NT2/D1 (cell line): ENCODE data around the gene KIF18A.

Experiments used
- SUZ12 ChIP-seq: IDR thresholded peaks from 2 replicates; pipeline ENCODE4 v1.6.1; 2011; ENCODE audit not compliant: insufficient read length, insufficient read depth; ENCODE audit errors: extremely low read depth
- YY1 ChIP-seq: IDR thresholded peaks from 2 replicates; pipeline ENCODE4 v1.6.1; 2011; ENCODE audit not compliant: insufficient read length, insufficient read depth
- ZNF274 ChIP-seq: IDR thresholded peaks from 2 replicates; pipeline ENCODE4 v1.6.1; 2011; ENCODE audit warnings: mild to moderate bottlenecking, low read depth, low read length

DNA sequence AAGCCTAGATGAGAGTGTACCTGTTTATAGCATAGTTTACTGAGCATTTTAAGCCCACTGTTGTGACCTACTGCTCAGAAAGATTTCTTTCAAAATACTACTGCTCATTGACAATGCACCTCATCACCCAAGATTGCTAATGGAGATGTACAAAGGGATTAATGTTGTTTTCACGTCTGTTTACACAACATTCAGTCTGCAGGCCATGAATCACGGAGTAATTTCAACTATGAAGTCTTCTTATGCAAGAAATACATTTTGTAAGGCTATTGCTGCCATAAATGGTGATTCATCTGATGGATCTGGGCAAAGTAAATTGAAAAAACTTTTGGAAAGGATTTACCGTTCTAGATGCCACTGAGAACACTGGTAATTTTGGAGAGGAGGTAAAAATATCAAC, 112.9 kb downstream of the KIF18A start:
- TF ChIP-seq YY1 (no peak), ZNF274 (no peak), SUZ12 (no peak)
